HG02840 (cell line): ENCODE measurements around the gene KCNAB2.

Source experiments
- ATAC-seq: cut with Tn5 transposase; IDR thresholded peaks from one replicate; pipeline ENCODE4 v1.9.1; 2021; ENCODE audit warnings: mild to moderate bottlenecking, moderate library complexity, moderate number of reproducible peaks; ENCODE audit not compliant: unreplicated experiment, low FRiP score

The KCNAB2 gene

GRCh38 chr1:6105763-6106162 lies 60.1 kb downstream of the KCNAB2 start:
- ATAC-seq, result no peak

DNA sequence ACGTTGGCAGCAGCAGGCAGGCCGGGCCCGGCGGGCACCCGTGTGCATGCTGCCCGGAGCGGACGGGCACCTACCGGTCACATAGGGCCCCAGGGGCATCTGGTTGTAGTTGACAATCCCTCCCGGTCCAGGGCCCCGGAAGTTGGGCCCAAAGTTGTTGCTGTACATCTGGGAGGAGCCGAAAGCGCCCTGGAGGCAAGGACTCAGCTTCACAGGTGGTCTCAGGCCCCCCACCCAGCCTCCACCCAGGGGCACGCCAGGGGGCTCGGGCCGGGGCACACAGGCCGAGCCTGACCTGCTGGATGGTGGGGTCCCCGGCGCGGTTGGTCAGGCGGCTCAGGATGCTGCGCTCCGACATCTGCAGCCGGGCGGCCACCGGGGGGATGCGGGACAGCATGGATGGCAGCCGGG lies 60.6 kb downstream of the KCNAB2 start:
- ATAC-seq, result no peak

GRCh38 chr1:6106977-6107376 lies 61.3 kb downstream of the KCNAB2 start:
- no peak for ATAC-seq

- no peak for ATAC-seq
These were observed 62.0 kb downstream of the KCNAB2 start for GRCh38 chr1:6107409-6108356.

DNA sequence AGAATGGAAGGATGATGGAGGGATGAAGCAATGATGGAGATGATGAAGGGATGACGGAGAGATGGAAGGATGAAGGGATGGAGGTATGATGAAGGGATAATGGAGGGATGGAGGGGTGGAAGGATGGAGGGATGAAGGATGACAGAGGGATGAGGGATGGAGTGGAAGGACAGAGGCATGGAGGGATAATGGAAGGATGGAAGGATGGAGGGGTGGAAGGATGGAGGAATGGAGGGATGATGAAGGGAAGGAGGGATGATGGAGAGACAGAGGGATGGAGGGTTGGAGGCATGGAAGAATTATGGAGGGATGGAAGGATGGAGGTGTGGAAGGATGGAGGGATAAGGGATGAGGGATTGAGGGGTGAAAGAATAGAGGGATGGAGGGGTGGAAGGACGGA lies 62.8 kb downstream of the KCNAB2 start:
- no peak for ATAC-seq

DNA sequence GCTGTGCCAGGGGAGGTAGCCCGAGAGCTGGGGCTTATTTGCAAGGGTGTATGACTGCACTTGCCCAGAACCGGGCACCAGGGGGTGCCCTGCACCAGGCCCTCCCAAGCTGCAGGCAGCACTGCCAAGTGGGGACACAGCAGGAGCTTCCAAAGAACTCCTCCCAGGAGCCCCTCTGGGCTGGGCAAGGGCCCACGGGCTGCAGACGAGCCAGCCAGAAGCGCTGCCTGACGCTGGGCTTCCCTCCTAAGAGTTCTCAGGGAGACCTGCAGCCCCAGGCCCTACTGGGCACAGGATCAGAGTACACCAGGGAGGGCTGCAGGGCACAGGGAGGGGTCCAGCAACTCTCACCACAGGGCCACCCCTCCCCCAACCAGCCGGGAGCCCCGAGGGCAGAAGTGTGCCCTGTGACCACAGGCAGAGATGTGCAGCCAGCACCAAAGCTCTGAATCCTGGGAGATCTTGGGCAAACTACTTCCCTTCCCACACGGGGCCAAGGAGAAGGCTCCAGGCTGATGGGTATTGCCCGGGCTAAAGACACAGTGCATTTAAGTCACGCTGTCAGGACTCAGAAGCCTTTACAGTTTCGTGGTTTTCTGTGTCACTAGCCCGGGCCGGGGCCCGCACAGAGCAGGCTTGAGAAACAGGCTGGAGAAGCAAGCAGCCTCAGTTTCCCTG lies 63.4 kb downstream of the KCNAB2 start:
- ATAC-seq, result no peak

- no peak for ATAC-seq
These were observed 64.0 kb downstream of the KCNAB2 start for GRCh38 chr1:6109688-6110087.

- no peak for ATAC-seq
These were observed 64.6 kb downstream of the KCNAB2 start for GRCh38 chr1:6110326-6110725.

DNA sequence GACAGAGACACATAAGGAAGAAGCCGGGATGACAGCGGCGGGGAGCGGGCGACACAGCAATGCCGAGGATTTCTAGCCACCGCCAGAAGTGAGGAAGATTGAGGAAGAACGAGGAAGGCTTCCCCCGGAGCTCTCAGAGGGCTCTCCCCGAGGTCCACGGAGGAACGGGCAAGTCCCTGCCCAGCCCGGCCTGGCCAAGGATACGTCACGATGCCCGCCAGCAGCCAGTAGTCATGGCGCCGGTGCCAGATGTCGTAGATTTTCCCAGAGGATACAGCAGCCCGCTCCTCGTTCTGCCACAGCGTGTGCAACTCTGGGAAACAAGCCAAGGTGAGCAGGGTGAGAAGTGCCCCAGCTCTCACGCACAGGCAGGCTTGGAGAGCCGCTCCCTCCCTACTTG lies 65.9 kb downstream of the KCNAB2 start:
- no peak for ATAC-seq

DNA sequence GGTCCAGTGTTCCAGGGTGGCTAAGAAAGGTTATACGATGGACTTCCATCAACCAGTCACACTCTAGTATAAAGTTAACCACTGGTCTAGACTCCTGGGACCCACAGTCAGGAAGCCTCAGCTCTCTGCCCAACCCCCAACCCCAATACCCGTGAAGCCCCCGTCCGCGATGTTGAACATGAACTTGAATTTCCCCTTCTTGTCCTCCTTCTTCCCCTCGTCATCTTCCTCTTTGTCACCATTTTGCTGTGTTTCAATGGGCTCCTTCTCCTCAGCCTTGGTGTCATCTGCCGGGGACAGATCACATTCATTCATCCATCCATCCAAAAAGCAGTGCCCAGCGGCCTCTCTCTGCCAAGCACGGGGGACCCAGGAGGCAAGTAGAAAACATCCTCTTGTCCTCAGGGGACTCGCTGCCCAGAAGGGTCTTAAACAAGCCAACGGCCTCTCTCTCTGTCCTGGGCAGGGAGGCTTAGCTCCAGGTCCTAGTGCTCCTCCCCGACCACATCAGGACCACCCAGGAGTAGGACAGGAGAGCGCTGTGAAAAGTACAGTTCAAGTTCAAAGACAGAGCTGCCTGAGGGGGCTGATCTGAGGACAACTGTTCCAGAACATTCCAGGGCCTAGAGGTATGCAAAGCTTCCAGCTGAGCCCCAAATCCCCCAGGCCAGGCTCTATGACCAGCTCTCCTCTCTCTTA lies 66.5 kb downstream of the KCNAB2 start:
- ATAC-seq, result no peak

DNA sequence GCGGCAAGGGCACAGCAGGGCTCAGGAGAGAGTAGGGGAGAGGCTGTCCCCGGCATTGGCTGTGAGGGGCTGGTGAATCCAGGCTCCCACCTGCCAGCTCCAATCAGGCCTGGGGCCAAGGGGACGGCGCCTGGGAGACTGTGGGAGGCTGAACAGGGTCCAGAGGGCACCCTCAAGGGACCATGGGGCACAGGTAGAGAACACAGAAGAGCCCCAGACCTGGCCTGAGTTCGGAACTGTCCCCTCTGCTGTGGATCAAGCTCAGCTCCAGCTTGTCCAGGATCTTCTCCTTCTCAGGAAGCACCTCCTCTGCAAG lies 67.0 kb downstream of the KCNAB2 start:
- no peak for ATAC-seq

GRCh38 chr1:6113116-6113515 lies 67.4 kb downstream of the KCNAB2 start:
- no peak for ATAC-seq

DNA sequence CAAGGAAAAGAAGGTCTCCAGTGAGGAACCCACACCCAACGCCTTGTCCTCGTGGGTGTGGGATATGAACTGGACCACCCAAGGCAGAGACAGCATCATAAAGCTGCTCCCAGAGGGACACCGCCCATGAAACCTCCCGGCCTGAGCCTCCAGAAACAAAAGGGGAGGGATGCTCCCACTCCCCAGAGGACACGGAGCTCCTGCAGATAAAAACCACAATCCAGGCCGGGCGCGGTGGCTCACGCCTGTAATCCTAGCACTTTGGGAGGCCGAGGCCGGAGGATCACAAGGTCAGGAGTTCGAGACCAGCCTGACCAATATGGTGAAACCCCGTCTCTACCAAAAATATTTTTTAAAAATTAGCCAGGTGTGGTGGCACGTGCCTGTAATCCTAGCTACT lies 68.1 kb downstream of the KCNAB2 start:
- ATAC-seq, result no peak

DNA sequence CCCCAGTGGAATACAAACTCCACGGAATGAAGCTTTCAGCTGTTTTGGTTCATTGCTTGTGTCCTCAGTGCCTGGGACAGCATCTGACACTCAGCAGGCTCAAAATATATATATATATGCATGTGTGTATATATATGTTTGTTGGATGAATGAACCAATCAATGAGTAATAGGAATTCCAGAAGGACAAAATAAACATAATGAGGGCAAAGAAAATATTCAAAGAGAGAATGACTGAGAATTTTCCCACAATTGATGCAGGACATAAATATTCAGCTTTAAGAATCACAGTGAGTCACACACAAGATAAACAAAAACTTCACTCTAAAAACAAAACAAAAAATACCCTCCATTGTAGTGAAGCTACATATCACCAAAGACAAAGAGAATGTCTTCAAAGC lies 70.4 kb downstream of the KCNAB2 start:
- ATAC-seq, result no peak

DNA sequence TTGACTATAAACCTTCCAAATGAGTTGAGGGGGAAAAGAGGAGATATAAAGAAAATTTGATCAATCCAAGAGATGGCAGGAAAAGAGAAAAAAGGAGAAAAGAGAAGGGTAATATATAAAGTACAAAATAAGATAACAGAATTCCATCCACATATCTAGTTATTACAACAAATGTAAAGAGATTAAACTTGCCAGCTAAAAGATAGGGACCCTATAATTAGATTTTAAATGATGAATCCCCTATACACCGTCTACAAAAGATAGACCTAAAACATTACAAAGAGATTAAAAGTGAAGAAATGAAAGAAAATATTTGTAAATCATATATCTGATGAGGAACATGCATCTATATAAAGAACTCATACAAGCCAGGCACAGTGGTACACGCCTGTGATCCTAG lies 71.4 kb downstream of the KCNAB2 start:
- no peak for ATAC-seq

DNA sequence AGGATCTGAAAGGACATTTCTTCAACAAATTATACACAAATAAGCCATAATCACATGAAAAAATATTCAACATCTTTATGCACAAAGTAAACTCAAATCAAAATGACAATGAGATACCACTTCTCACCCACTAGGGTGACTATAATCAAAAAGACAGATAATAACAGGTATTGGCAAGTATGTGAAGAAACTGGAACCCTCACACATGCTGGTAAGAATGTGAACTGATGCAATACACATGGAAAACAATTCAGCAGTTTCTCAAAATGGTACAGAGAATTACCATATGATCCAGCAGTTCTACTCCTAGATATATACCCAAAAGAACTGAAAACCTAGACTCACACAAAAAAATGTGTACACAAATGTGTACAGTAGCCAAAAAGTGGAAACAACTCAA lies 71.9 kb downstream of the KCNAB2 start:
- no peak for ATAC-seq

- ATAC-seq, result no peak
These were observed 72.7 kb downstream of the KCNAB2 start for GRCh38 chr1:6118415-6118814.

DNA sequence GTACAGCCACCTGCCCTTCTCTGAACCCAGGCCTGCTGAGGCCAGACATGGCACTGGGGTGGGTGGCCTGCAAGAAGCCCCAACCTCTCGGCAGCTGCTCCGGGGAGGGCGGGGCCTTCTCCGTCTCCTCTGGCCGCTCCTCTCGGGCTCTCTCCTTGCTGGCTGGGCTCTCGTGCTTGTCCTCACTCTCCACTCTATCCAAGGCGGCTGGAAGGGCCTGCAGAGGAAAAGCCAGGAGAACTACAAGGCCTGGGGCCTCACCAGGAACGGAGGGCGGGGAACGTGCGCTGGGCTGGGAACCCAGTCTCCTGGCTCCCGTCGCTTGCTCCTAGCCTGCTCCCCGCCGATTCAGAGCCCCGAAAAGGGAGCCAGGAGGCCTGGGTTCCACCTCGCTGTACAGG lies 75.3 kb downstream of the KCNAB2 start:
- no peak for ATAC-seq

GRCh38 chr1:6121651-6122370 lies 76.1 kb downstream of the KCNAB2 start:
- ATAC-seq, result no peak

DNA sequence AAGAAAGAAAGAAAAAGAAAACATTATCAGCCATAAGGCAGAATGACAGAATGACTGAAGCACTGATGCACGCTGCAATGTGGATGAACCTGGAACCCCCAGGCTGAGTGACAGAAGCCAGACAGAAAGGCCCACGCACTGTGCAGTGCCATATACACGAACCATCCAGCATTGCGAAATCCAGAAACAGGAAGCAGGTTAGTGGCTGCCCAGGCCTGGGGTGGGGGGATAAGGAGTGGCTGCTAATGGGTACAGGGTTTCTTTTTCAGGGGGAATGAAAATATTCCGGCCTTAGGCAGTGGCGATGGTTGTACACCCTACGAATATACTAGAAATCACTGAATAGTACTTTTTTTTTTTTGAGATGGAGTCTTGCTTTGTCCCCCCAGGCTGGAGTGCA lies 77.4 kb downstream of the KCNAB2 start:
- no peak for ATAC-seq

DNA sequence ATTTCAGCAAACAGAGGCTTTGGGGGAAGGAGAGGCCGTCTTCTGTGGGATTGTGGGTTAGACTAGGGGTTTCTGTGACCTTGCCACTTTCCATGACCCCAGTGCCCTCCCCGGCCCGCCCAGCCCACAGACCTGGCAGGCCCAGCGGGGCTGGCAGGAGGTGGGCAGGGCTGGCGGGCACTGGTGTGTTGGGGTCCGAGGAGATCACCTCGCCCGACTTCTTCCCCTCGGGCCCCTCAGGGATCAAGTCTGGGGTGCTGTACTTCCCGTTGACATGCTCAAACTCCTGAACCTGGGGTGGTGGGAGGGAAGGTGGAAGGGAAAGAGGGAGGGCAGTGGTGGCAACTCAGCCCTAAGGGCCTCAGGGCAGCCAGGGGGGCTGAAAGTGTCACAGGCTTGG lies 78.1 kb downstream of the KCNAB2 start:
- no peak for ATAC-seq
